IMR-90 (cell line): ENCODE data around the gene GSDMA. TPM values are rescaled to one million over a fixed set of nuclear protein-coding genes. Genes with fewer than 3 reads are reported as not detected.

Source experiments
- ATAC-seq: fragments of 200-7000 bp; cut with Tn5 transposase; 2 replicates; pipeline ENCODE4 v1.9.1; 2020; ENCODE audit warnings: low read depth, mild to moderate bottlenecking, moderate library complexity
- BruUV-seq: library from RNA; stranded (reverse); fragments of 400-500 nt; replicated peaks from 2 replicates; lab custom pipeline; 2021; lab: Mats Ljungman, UMichigan
- CTCF ChIA-PET: fragments of 300-600 bp; formaldehyde crosslinking; extraction: SDS; loops from one replicate; lab custom pipeline; 2021; ENCODE audit warnings: antibody characterized with exemption; lab: Yijun Ruan, JAX
- POLR2A ChIA-PET: fragments of 300-600 bp; sonication (Branson Sonifier 250); formaldehyde crosslinking; loops from one replicate; lab custom pipeline; 2022; ENCODE audit warnings: antibody characterized with exemption; ENCODE audit not compliant: unreplicated experiment; lab: Charles Lee
- DNase-seq: peaks from one replicate; pipeline ENCODE4 v3.0.0; 2013
- H2AFZ ChIP-seq: replicated peaks from 2 replicates; pipeline ENCODE3; 2013; ENCODE audit warnings: low read length, mild to moderate bottlenecking; ENCODE audit not compliant: poor library complexity
- H2AK5ac ChIP-seq: 2 replicates; pipeline ENCODE4 v1.6.1; 2013; ENCODE audit warnings: low read depth, low read length, inconsistent platforms
- H2AK9ac ChIP-seq: replicated peaks from 2 replicates; pipeline ENCODE3; 2013; ENCODE audit warnings: mild to moderate bottlenecking, low read depth, low read length, moderate library complexity; ENCODE audit not compliant: poor library complexity
- H2BK120ac ChIP-seq: 2 replicates; pipeline ENCODE4 v1.6.1; 2013; ENCODE audit warnings: low read depth, low read length, inconsistent platforms
- H2BK15ac ChIP-seq: 3 replicates; pipeline ENCODE4 v1.6.1; 2013; ENCODE audit warnings: low read depth, low read length, inconsistent platforms
- H2BK20ac ChIP-seq: 2 replicates; pipeline ENCODE4 v1.6.1; 2013; ENCODE audit warnings: low read depth, mild to moderate bottlenecking, inconsistent platforms, low read length, moderate library complexity
- H2BK5ac ChIP-seq: 2 replicates; pipeline ENCODE4 v1.6.1; 2013; ENCODE audit warnings: mild to moderate bottlenecking, low read depth, low read length, inconsistent platforms; ENCODE audit not compliant: poor library complexity, severe bottlenecking
- H3K14ac ChIP-seq: replicated peaks from 2 replicates; pipeline ENCODE4 v1.6.1; 2013; ENCODE audit warnings: low read depth, low read length, inconsistent platforms
- H3K18ac ChIP-seq: 2 replicates; pipeline ENCODE4 v1.6.1; 2013; ENCODE audit warnings: low read depth, low read length, control low read depth
- H3K23ac ChIP-seq: 2 replicates; pipeline ENCODE4 v1.6.1; 2013; ENCODE audit warnings: low read depth, low read length, inconsistent platforms
- H3K27ac ChIP-seq: 2 replicates; pipeline ENCODE4 v1.5.1; 2013; ENCODE audit warnings: mild to moderate bottlenecking, control low read depth, low read length; ENCODE audit not compliant: insufficient read depth
- H3K27me3 ChIP-seq: 2 replicates; pipeline ENCODE4 v1.6.1; 2013; ENCODE audit warnings: low read length; ENCODE audit not compliant: control insufficient read depth, insufficient read depth
- H3K36me3 ChIP-seq: 2 replicates; pipeline ENCODE4 v1.6.1; 2013; ENCODE audit warnings: low read length, mixed read lengths; ENCODE audit not compliant: control insufficient read depth, insufficient read depth
- H3K4ac ChIP-seq: 2 replicates; pipeline ENCODE4 v1.6.1; 2013; ENCODE audit warnings: low read depth, low read length, inconsistent platforms
- H3K4me1 ChIP-seq: 2 replicates; pipeline ENCODE4 v1.6.1; 2013; ENCODE audit warnings: low read length, mixed read lengths; ENCODE audit not compliant: control insufficient read depth, insufficient read depth
- H3K4me2 ChIP-seq: 2 replicates; pipeline ENCODE4 v1.6.1; 2013; ENCODE audit warnings: low read depth, mild to moderate bottlenecking, control low read depth, low read length, moderate library complexity
- H3K4me3 ChIP-seq: 2 replicates; pipeline ENCODE4 v1.5.1; 2013; ENCODE audit warnings: low read depth, mild to moderate bottlenecking, control low read depth, low read length, moderate library complexity; ENCODE audit not compliant: insufficient read depth
- H3K56ac ChIP-seq: 2 replicates; pipeline ENCODE4 v1.6.1; 2013; ENCODE audit warnings: low read length, inconsistent platforms; ENCODE audit not compliant: insufficient read depth; ENCODE audit errors: extremely low read depth
- H3K79me1 ChIP-seq, 2 experiments: 2 replicates each; pipeline ENCODE4 v1.6.1; 2013; ENCODE audit warnings: low read length in 2 of 2, inconsistent platforms in 1 of 2, low read depth in 1 of 2
- H3K9ac ChIP-seq: 2 replicates; pipeline ENCODE4 v1.6.1; 2013; ENCODE audit warnings: low read depth, low read length, control low read depth
- H3K9me1 ChIP-seq: 2 replicates; pipeline ENCODE4 v1.6.1; 2013; ENCODE audit warnings: low read length, inconsistent platforms; ENCODE audit not compliant: insufficient read depth
- H3K9me3 ChIP-seq: 2 replicates; pipeline ENCODE4 v1.6.1; 2013; ENCODE audit warnings: low read length; ENCODE audit not compliant: control insufficient read depth, insufficient read depth
- H4K20me1 ChIP-seq: 2 replicates; pipeline ENCODE4 v1.6.1; 2013; ENCODE audit warnings: low read length, inconsistent platforms; ENCODE audit not compliant: insufficient read depth
- H4K5ac ChIP-seq: 2 replicates; pipeline ENCODE4 v1.6.1; 2013; ENCODE audit warnings: mild to moderate bottlenecking, low read depth, low read length, control low read depth
- H4K8ac ChIP-seq, 2 experiments: 2 replicates each; pipeline ENCODE4 v1.6.1; 2013; ENCODE audit warnings: low read depth in 2 of 2, low read length in 2 of 2, control low read depth in 1 of 2, inconsistent platforms in 1 of 2
- H4K91ac ChIP-seq: 2 replicates; pipeline ENCODE4 v1.6.1; 2013; ENCODE audit warnings: low read depth, low read length, inconsistent platforms; ENCODE audit not compliant: insufficient read depth
- MAFK ChIP-seq: IDR thresholded peaks from 2 replicates; pipeline ENCODE4 v1.6.1; 2012; ENCODE audit warnings: low read depth, low read length, improper control_type of control experiment
- NFE2L2 ChIP-seq: fragments of 150-350 bp; IDR thresholded peaks from 2 replicates; pipeline ENCODE4 v1.6.1; 2016; ENCODE audit warnings: low read depth, mild to moderate bottlenecking, low read length
- WGBS, 2 experiments: methylation state at CpG; one replicate each; pipeline versions ENCODE4 v1.1.5 to v1.1.7; 2013; ENCODE audit warnings: missing lambda C conversion rate in 2 of 2; ENCODE audit not compliant: insufficient read length in 1 of 2; ENCODE audit errors: extremely low coverage in 2 of 2; 5-methylcytosine and 5-hydroxymethylcytosine counted together
- dilution Hi-C: fragments of 300-500 bp; cut with HindIII; formaldehyde crosslinking; loops from one replicate; pipeline ENCODE4 v1.14.3; 2018; ENCODE audit warnings: low sequenced_read_pairs; ENCODE audit not compliant: unreplicated experiment
- in situ Hi-C: fragments of 300-500 bp; cut with MboI; formaldehyde crosslinking; loops from 3 replicates; pipeline ENCODE4 v1.14.3; 2019; ENCODE audit warnings: low sequenced_read_pairs, inconsistent platforms, mixed read lengths
- intact Hi-C: fragments of 100-400 bp; cut with micrococcal nuclease; formaldehyde crosslinking; loops from 2 replicates; pipeline ENCODE4 v1.10.0; 2022
- polyA plus RNA-seq, 3 experiments: library from polyadenylated mRNA; depleted of rRNA; stranded (reverse); fragments of >200 nt; gene quantifications; 2 replicates each; pipeline ENCODE4 v1.2.3, GENCODE V29; 2012; ENCODE audit warnings: low replicate concordance in 1 of 3
- total RNA-seq: library from RNA; depleted of rRNA; stranded (reverse); fragments of >200 nt; gene quantifications from 2 replicates; pipeline ENCODE4 v1.2.3, GENCODE V29; 2012

Gene GSDMA
- total and polyA plus RNA-seq, 2 of the 4 experiments (the other 2 are of a cell fraction): not detected

- Histone ChIP-seq H3K4ac (peak overlapping the region; percentile 27; the same call in 1 of the 2 replicates), H2AK5ac (no peak overlapping the region), H3K14ac (no peak overlapping the region), H3K9me1 (peaks cover 13% of the 10 kb centered on the region), H3K27me3 (no peaks in the 10 kb centered on the region), H3K9ac (no peak overlapping the region), H3K23ac (no peak overlapping the region), H2AK9ac (no peak overlapping the region), H2BK120ac (no peak overlapping the region), H3K4me1 (peaks cover 15% of the 10 kb centered on the region), H2BK15ac (no peak overlapping the region), H4K20me1 (peaks cover 4% of the 10 kb centered on the region), H3K4me2 (no peak overlapping the region), H4K8ac (no peak overlapping the region), H3K9me3 (no peaks in the 10 kb centered on the region), H3K79me1 (no peaks in the 10 kb centered on the region), H2BK20ac (no peak overlapping the region), H3K27ac (no peak overlapping the region), H3K18ac (no peak overlapping the region), H4K5ac (no peak overlapping the region), H3K4me3 (no peak overlapping the region), H4K91ac (no peak overlapping the region), H3K36me3 (no peaks in the 10 kb centered on the region), H3K56ac (no peak overlapping the region), H2BK5ac (no peak overlapping the region), H2AFZ (no peak overlapping the region)
- BruUV-seq: no TSS peak
- ATAC-seq (no peak), DNase-seq (no peak)
- intact Hi-C loops (no loop called here), in situ Hi-C loops (no loop called here), dilution Hi-C loops (no loop called here)
- CTCF ChIA-PET: no interaction called here
- WGBS, 2 experiments: no CpG with 5 or more reads among the region's 5 CpGs
- TF ChIP-seq NFE2L2 (no peak), MAFK (no peak)
- POLR2A ChIA-PET: no interaction called here
Measured at GRCh38 chr17:39934324-39934723, 28.5 kb upstream of the GSDMA start.
